NOMO-1 treated with DMSO at 0.1 percent for 48 hours (cell line): ENCODE results near the gene MGA.

Source experiments
- DNase-seq: peaks from one replicate; lab custom pipeline; 2025; ENCODE audit not compliant: unreplicated experiment; lab: John Stamatoyannopoulos, UW

The MGA gene

DNA sequence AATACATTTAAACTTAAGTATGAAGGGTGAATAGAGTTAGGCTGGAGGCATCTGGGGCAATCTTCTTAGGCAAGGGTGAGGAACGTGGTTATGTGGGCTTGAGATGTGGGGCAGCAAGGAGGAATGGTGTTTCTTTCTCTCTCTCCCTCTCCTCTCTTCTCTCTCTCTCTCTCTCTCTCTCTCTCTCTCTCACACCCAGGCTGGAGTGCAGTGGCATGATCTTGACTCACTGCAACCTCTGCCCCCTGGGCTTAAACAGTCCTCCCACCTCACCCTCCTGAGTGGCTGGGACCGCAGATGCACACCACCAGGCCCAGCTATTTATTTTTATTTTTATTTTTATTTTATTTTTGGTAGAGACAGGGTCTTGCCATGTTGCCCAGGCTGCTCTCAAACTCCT, 4.0 kb upstream of the MGA start:
- no peak for DNase-seq

- DNase-seq, result no peak
Measured at GRCh38 chr15:41658689-41659088, 1.5 kb upstream of the MGA start.

DNA sequence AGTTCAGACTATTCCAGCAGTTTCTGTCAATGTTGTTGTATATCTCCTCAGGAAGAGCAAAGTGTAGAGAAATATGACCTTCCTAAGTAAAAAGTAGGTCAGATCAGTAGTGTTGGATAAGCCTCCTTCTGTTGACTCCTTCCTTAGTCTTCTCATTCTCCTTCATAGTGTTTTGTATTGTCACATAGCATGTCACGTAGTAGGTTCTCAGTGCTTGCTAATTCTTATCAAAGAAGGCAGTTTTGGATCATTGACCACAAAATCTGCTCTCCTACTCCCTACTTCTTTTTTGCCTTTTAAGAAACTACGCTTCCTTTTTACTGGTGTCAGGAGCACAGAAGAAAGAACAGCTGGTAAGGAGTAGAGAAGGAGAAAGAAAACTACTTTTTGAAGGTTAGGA, 1.0 kb upstream of the MGA start:
- no peak for DNase-seq

- no peak for DNase-seq
Measured at GRCh38 chr15:41659855-41660234, 360 bp upstream of the MGA start.

- no peak for DNase-seq
Measured at GRCh38 chr15:41661078-41661517, 893 bp downstream of the MGA start.

DNA sequence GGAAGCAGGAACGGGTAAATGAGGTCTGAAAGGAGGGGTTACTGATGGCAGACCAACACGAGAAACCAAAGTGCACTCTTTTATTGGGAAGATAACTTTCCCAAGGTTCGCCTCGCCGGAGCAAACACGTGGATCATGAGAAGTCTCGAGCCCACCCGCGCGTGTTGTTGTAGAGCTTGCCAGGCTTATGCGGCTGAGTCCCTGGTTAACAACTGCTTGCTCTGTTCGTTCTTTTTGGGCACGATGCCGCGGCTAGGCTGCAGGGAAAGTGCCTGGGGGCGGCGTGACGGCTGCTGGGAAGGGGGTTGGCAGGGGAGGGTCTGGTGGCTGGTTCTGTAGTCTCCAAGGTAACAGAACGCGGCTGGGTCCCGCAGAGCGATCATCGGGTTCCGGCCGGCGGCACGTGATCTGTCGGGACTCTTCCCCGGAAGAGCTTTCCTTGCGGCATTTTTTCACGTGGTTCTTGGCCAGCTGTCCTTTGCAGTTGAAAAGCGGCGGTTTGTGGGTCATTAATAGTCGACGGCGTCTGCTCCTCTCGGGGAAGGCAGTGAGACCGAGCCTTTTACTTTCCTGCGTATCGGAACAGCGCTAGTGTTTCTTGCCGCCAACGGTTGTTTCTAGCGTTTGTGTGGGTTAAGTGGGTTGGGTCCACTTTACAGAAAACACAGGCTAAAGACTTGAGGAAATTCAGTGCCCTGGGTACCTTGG, 1.5 kb downstream of the MGA start:
- peak; percentile 86 for DNase-seq

GRCh38 chr15:41666353-41666920, 6.2 kb downstream of the MGA start:
- DNase-seq, result no peak

DNA sequence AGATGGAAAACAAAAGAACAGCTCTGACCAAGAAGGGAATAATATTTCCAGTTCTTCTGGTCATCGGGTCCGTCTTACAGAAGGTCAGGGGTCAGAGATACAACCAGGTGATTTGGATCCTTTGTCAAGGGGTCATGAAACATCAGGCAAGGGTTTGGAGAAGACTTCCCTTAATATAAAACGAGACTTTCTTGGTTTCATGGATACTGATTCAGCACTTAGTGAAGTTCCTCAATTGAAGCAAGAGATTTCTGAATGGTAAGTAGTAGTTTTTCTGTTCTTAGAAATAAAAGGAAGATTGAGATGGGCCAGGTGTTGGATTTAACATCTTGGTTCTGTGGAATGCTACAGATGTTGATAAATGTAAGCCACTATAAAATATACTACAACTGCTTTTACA, 9.5 kb downstream of the MGA start:
- DNase-seq, result peak; percentile 13

DNA sequence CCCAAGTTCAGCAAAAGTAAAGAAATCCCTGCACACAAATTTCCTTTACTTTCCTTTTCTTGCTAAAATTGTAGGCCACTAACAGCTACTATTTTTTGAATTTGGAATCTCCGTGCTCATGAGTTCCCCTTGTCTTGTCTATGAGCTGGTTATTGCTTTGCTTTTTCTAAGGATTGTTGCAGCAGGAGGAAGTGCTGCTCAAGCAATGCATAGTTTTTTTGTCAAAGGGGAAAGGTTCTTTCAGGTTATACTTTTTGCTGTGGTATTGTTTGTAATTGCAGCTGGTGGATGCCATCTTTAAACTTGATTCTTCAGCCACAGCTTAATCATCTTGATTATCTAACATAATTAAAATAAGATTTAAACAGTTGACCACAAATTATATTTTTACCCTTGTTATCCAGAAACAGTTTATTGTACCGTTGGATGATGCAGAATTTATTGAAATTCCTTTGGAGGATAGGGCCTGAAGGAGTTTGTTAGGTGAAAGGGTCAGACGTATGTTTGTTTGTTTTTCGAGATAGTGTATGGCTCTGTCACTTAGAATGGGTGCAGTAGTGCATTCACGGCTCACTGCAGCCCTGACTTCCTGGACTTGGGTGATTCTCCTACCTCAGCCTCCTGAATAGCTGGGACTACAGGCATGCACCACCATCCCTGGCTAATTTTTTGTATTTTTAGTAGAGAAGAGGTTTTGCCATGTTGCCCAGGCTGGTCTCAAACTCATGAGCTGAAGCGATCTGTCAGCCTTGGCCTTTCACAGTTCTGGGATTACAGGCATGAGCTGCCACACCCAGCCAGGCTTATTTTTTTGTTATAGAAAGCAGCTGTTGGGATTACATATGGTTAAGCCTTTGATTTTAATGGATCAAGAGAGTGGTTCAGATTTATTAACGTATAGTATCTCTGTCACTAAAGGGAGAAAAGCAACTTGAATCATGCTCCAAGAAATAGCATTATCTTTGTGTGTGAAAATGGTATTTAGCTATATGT, 11.7 kb downstream of the MGA start:
- no peak for DNase-seq

DNA sequence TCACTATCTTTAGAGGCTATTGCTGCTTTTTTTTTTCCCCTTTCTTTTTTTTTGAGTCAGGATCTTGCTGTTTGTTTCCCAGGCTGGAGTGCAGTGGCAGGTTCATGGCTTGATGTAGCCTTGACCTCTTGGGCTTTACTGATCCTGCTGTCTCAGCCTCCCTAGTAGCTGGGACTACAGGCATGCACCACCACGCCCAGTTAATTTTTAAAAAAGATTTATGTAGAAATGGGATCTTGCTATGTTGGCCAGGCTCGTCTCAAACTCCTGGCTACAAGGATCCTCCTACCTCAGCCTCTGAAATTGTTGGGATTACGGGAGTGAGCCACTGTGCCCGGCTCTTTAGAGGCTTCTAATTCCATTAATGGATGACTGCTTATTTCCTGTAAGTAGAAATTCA, 15.1 kb downstream of the MGA start:
- DNase-seq, result no peak

GRCh38 chr15:41678742-41679141, 18.5 kb downstream of the MGA start:
- DNase-seq, result no peak

DNA sequence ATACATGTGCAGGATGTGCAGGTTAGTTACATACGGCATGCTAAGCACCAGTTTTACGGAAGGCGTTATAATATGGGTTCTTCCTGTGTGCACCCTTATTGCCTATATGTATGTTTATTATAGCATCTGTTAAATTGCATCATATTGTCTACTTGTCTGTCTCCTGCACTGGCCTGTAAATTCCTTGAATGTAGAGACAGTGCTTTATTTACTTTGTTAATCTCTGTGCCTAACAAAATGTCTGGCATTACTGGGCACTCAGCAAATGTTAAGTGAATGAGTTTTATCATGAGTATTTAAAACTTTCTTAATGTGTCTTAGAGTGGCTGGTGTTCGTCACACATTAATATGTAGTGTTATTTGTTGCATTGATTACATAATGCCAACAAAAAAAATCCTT, 23.8 kb downstream of the MGA start:
- DNase-seq, result no peak

GRCh38 chr15:41688671-41689070, 28.5 kb downstream of the MGA start:
- no peak for DNase-seq

DNA sequence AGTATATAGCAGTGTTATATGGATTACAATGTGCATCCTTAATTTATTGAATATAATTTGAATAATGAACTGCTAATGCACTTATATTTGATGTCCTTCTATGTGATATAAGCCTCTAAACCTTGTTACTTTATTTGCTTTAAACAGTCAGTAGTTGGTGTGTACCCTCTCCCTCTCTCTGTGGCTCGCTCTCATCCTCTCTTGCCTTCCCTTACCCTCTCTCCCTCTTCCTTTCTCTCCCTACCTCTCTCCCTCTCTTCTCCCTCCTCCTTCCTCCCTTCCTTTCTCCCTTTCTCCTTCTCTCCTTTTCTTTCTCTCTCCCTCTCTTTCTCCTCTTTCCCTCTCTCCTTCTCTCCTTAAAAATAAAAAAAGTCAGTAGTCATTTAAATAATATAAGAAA, 28.9 kb downstream of the MGA start:
- DNase-seq, result no peak

- peak; percentile 83 for DNase-seq
Measured at GRCh38 chr15:41689834-41690233, 29.6 kb downstream of the MGA start.

DNA sequence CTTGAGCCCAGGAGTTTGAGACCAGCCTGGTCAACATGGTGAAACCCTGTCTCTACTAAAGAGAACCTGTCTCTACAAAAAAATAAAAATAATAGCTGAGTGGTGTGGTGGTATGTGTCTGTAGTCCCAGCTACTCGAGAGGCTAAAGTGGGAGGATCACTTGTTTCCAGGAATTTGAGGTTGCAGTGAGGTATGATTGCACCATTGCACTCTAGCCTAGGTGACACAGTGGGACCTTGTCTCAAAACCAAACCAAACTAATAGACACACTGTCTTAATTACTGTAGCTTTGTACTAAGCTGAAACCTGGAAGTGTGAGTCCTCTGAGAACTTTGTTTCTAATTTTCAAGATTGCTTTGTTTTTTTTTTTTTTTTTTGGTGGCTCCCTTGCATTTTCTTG, 30.4 kb downstream of the MGA start:
- DNase-seq, result no peak

DNA sequence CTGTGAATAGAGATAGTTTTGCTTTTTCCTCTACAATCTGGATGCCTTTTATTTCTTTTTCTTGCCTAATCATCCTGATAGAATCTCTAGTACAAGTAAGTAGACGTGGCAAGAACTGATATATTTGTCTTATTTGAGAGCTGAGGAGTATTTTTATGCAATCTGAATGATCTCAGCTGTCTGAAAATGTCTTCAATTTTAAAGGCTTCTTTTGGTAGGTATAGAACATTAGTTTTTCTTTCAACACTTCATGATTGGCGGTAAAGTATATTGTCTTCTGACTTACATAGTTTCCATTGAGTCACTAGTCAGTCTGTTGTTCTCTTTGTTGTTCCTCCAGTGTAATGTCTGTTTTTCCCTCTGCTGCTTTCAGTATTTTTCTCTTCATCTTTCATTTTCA, 31.3 kb downstream of the MGA start:
- DNase-seq, result peak; percentile 7

GRCh38 chr15:41692049-41692448, 31.8 kb downstream of the MGA start:
- no peak for DNase-seq

GRCh38 chr15:41693757-41694156, 33.6 kb downstream of the MGA start:
- no peak for DNase-seq

GRCh38 chr15:41695750-41696436, 35.7 kb downstream of the MGA start:
- peak; percentile 93 for DNase-seq

GRCh38 chr15:41698779-41699178, 38.6 kb downstream of the MGA start:
- no peak for DNase-seq
